ENCODE results near the gene TSSK6.

DNA sequence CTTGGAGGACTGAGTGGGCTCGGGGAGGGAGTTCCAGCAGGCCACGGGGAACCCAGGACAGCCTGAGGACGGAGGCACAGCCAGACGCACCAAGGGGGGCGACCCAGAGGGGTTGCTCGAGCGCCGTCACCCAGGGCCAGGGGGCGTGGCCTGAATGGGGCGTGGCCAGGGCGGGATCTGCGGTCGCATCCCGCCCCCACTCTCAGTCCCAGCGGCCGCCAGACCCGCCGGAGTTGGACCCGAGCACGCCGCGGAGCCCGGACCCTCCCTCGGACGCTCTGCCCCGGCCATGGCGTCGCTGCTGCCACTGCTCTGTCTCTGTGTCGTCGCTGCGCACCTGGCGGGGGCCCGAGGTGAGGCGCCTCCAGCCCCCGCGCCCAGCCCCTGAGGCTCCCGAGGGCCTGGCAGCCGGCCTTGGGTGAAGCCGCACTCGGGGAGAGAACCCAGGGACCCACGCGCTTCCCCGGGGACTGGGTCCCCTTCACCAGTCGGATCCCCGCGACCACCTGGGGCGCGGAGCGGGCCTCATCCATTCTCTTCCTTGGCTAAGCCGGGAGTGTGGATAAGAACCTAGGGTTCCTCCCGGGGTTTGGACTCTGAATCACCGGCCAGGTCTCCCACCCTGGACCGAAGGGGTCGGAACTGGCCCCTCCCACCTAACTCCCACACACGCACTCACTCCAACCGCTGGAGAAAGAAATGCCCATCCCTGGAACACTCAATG is 22.9 kb upstream of the TSSK6 start, which contains the start of gene CILP2:
- TF ChIP-seq POLR2AphosphoS5 (IDR thresholded peaks at IDR 0.05; ENCODE audit: low read depth, low read length) (no peak), POLR2A (IDR thresholded peaks at IDR 0.05; ENCODE audit: low read depth, low read length) (no peak), TAF1 (IDR thresholded peaks at IDR 0.05; ENCODE audit: borderline replicate concordance, low read depth, low read length) (no peak)
